ENCODE measurements around the gene CAND2.

DNA sequence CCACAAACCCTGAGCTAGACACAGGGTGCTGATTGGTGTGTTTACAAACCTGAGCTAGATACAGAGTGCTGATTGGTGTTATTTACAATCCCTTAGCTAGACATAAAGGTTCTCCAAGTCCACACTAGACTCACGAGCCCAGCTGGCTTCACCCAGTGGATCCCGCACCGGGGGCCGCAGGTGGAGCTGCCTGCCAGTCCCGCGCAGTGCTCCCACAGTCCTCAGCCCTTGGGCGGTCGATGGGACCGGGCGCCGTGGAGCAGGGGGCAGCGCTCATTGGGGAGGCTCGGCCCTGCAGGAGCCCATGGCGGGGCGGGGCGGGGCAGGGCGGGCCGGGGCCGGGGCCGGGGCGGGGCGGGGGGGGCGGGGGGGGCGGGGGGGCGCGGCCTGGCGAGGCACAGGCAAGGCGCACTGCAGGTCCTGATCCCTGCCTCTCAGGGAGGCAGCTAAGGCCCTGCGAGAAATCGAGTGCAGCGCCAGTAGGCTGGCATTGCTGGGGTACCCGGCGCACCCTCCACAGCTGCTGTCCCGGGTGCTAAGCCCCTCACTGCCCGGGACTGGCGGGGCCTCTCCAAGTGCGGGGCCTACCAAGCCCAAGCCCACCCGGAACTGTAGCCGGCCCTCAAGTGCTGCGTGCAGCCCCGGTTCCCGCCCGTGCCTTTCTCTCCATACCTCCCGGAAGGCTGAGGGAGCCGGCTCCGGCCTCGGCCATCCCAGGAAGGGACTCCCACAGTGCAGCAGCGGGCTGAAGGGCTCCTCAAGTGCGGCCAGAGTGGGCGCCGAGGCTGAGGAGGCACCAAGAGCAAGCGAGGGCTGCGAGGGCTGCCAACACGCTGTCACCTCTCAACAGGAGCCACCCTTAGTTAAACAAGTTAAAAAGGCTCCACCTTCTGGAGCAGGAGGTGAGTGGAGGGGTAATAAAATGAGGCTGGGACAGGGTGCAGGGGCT, 27.6 kb upstream of the CAND2 start:
- TF ChIP-seq, protein P1, sequence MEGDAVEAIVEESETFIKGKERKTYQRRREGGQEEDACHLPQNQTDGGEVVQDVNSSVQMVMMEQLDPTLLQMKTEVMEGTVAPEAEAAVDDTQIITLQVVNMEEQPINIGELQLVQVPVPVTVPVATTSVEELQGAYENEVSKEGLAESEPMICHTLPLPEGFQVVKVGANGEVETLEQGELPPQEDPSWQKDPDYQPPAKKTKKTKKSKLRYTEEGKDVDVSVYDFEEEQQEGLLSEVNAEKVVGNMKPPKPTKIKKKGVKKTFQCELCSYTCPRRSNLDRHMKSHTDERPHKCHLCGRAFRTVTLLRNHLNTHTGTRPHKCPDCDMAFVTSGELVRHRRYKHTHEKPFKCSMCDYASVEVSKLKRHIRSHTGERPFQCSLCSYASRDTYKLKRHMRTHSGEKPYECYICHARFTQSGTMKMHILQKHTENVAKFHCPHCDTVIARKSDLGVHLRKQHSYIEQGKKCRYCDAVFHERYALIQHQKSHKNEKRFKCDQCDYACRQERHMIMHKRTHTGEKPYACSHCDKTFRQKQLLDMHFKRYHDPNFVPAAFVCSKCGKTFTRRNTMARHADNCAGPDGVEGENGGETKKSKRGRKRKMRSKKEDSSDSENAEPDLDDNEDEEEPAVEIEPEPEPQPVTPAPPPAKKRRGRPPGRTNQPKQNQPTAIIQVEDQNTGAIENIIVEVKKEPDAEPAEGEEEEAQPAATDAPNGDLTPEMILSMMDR (conservative IDR thresholded peaks at IDR 0.05 in 1 of 2, IDR thresholded peaks at IDR 0.05 in 1 of 2; ENCODE audit: low read depth in 1 of 2, low read length in 2 of 2) = no peak
- TF ChIP-seq EZH2 (IDR thresholded peaks at IDR 0.05; ENCODE audit: low read length, missing control alignments) = no peak

Measured in fibroblast of lung (primary cell).